HCT116 (cell line): Measurements from ENCODE around the gene MTX2. TPM values are rescaled to one million over a fixed set of nuclear protein-coding genes. Genes with fewer than 3 reads are reported as not detected.

Experiments
- ATAC-seq: fragments of 200-7000 bp; cut with Tn5 transposase; 2 replicates; pipeline ENCODE4 v1.9.1; 2020; ENCODE audit warnings: mild to moderate bottlenecking, moderate library complexity
- BruUV-seq: library from RNA; stranded (reverse); fragments of 400-500 nt; replicated peaks from 2 replicates; lab custom pipeline; 2021; lab: Mats Ljungman, UMichigan
- CTCF ChIA-PET: fragments of 300-600 bp; sonication (Branson Sonifier 250); formaldehyde crosslinking; loops from one replicate; lab custom pipeline; 2021; ENCODE audit warnings: antibody characterized with exemption; lab: Charles Lee
- POLR2A ChIA-PET: fragments of 300-600, 350-600 bp; sonication (Branson Sonifier 250); formaldehyde crosslinking; loops from one replicate; lab custom pipeline; 2021; ENCODE audit warnings: antibody characterized with exemption; lab: Charles Lee
- RAD21 ChIA-PET, 2 experiments: fragments of 300-600 bp; sonication (Branson Sonifier 250); formaldehyde crosslinking; loops; one replicate each; lab custom pipeline; 2023; ENCODE audit warnings: low total read pairs in 2 of 2; ENCODE audit not compliant: uncharacterized antibody in 2 of 2, unreplicated experiment in 2 of 2, low non-redundant PET in 1 of 2; lab: Charles Lee
- DNase-seq: peaks from one replicate; pipeline ENCODE4 v3.0.0-alpha.2; 2010; ENCODE audit warnings: low read depth, low spot score
- H2AFZ ChIP-seq: fragments of 200-600 bp; shearing (Covaris generic), sonication (generic); 2 replicates; pipeline ENCODE4 v1.6.1; 2017; ENCODE audit warnings: low read depth, mixed run types, mixed read lengths, antibody characterized with exemption, low read length; ENCODE audit not compliant: poor library complexity, severe bottlenecking
- H3K27ac ChIP-seq: 2 replicates; pipeline ENCODE4 v1.5.1; 2012; ENCODE audit warnings: low read depth, low read length
- H3K27me3 ChIP-seq: fragments of 200-600 bp; sonication (generic); 2 replicates; pipeline ENCODE4 v1.6.1; 2016; ENCODE audit warnings: mixed run types, low read length, mixed read lengths; ENCODE audit not compliant: insufficient read depth
- H3K36me3 ChIP-seq, 2 experiments: fragments of 200-500 bp in 1 of 2; fragments of 200-600 bp in 1 of 2; sonication (Bioruptor generic) in 1 of 2; sonication (generic) in 1 of 2; 2 replicates each; pipeline versions ENCODE4 v1.5.1 to v1.6.1; 2014 to 2016; ENCODE audit warnings: low read length in 2 of 2, inconsistent platforms in 1 of 2, mixed read lengths in 1 of 2, mixed run types in 1 of 2; ENCODE audit not compliant: insufficient read depth in 2 of 2, control insufficient read depth in 1 of 2
- H3K4me1 ChIP-seq, 2 experiments: fragments of 200-600 bp in 1 of 2; sonication (generic) in 1 of 2; 2 replicates each; pipeline versions ENCODE4 v1.5.1 to v1.6.1; 2012 to 2017; ENCODE audit warnings: low read length in 2 of 2, inconsistent platforms in 1 of 2, mild to moderate bottlenecking in 1 of 2, mixed read lengths in 1 of 2, mixed run types in 1 of 2, moderate library complexity in 1 of 2; ENCODE audit not compliant: insufficient read depth in 2 of 2, control insufficient read depth in 1 of 2
- H3K4me2 ChIP-seq: fragments of 200-600 bp; sonication (generic); 2 replicates; pipeline ENCODE4 v1.6.1; 2017; ENCODE audit warnings: mixed run types, low read length, mixed read lengths
- H3K4me3 ChIP-seq, 2 experiments: fragments of 200-600 bp in 1 of 2; sonication (generic) in 1 of 2; replicated peaks in 1 of 2; 2 replicates each; pipeline ENCODE4 v1.5.1; 2011 to 2016; ENCODE audit warnings: low read length in 2 of 2, control low read depth in 1 of 2, low read depth in 1 of 2, mild to moderate bottlenecking in 1 of 2, mixed read lengths in 1 of 2, mixed run types in 1 of 2
- H3K79me2 ChIP-seq: fragments of 200-600 bp; sonication (generic); 2 replicates; pipeline ENCODE4 v1.6.1; 2017; ENCODE audit warnings: mild to moderate bottlenecking, mixed run types, low read length, moderate library complexity, mixed read lengths; ENCODE audit not compliant: insufficient read depth
- H3K9ac ChIP-seq: fragments of 200-600 bp; sonication (generic); 2 replicates; pipeline ENCODE4 v1.6.1; 2016; ENCODE audit warnings: low read length, mixed read lengths
- H3K9me2 ChIP-seq: fragments of 200-600 bp; sonication (generic), shearing (Covaris generic); 2 replicates; pipeline ENCODE4 v1.6.1; 2017; ENCODE audit warnings: mixed run types, mild to moderate bottlenecking, moderate library complexity; ENCODE audit not compliant: insufficient read depth
- H3K9me3 ChIP-seq, 2 experiments: fragments of 200-500 bp in 1 of 2; fragments of 200-600 bp in 1 of 2; sonication (Bioruptor generic) in 1 of 2; sonication (generic) in 1 of 2; 2 replicates each; pipeline ENCODE4 v1.6.1; 2014 to 2017; ENCODE audit warnings: low read length in 2 of 2, mixed read lengths in 2 of 2, inconsistent platforms in 1 of 2, low read depth in 1 of 2, mild to moderate bottlenecking in 1 of 2, mixed run types in 1 of 2, moderate library complexity in 1 of 2; ENCODE audit not compliant: control insufficient read depth in 1 of 2, insufficient read depth in 1 of 2
- H4K20me1 ChIP-seq: fragments of 200-600 bp; sonication (generic), shearing (Covaris generic); 2 replicates; pipeline ENCODE4 v1.6.1; 2017; ENCODE audit warnings: mixed run types, mild to moderate bottlenecking, moderate library complexity; ENCODE audit not compliant: insufficient read depth
- CBX3 ChIP-seq: IDR thresholded peaks from 2 replicates; pipeline ENCODE4 v1.6.1; 2012; ENCODE audit warnings: low read depth
- CEBPB ChIP-seq: IDR thresholded peaks from 2 replicates; pipeline ENCODE4 v1.6.1; 2012; ENCODE audit warnings: low read depth
- CTCF ChIP-seq, 3 experiments: fragments of 200-600 bp in 1 of 3; sonication (generic) in 1 of 3; IDR thresholded peaks in 2 of 3; conservative IDR thresholded peaks in 1 of 3; 2 replicates each; pipeline ENCODE4 v1.5.1; 2012 to 2017; ENCODE audit warnings: low read depth in 2 of 3, low read length in 2 of 3, antibody characterized with exemption in 1 of 3, borderline replicate concordance in 1 of 3, control low read depth in 1 of 3, mild to moderate bottlenecking in 1 of 3, mixed read lengths in 1 of 3, mixed run types in 1 of 3, moderate library complexity in 1 of 3; ENCODE audit not compliant: insufficient read depth in 1 of 3
- JUND ChIP-seq: IDR thresholded peaks from 2 replicates; pipeline ENCODE4 v1.6.1; 2012
- MAX ChIP-seq: IDR thresholded peaks from 2 replicates; pipeline ENCODE4 v1.6.1; 2012
- POLR2AphosphoS5 ChIP-seq: IDR thresholded peaks from 2 replicates; pipeline ENCODE4 v1.6.1; 2011; ENCODE audit warnings: mild to moderate bottlenecking, low read depth, low read length, moderate library complexity
- RAD21 ChIP-seq: IDR thresholded peaks from 2 replicates; pipeline ENCODE4 v1.6.1; 2012; ENCODE audit warnings: low read depth, mild to moderate bottlenecking
- ZFX ChIP-seq: fragments of 450-650 bp; IDR thresholded peaks from 2 replicates; pipeline ENCODE4 v1.6.1; 2017
- ZNF274 ChIP-seq: fragments of 200-500 bp; sonication (Bioruptor generic); IDR thresholded peaks from 2 replicates; pipeline ENCODE4 v1.6.1; 2014; ENCODE audit warnings: mild to moderate bottlenecking, low read depth, low read length, inconsistent platforms
- intact Hi-C: fragments of 100-400 bp; cut with micrococcal nuclease; formaldehyde crosslinking; loops from 2 replicates; pipeline ENCODE4 v1.10.0; 2022
- total RNA-seq: library from RNA; stranded (reverse); gene quantifications from one replicate; pipeline ENCODE4 v1.2.1, GENCODE V29; 2021; ENCODE audit not compliant: unreplicated experiment
- TF ChIP-seq, protein P1 (sequence below): IDR thresholded peaks from 2 replicates; pipeline ENCODE4 v1.6.1; 2011; ENCODE audit warnings: mild to moderate bottlenecking, low read length, moderate library complexity; ENCODE audit not compliant: insufficient replicate concordance; ENCODE audit errors: extremely low read depth
- TF ChIP-seq, protein P2 (sequence below): IDR thresholded peaks from 2 replicates; pipeline ENCODE4 v1.6.1; 2012

Gene MTX2
- total RNA-seq, 1 experiment from 2014 or later, result 38.9 TPM

DNA sequence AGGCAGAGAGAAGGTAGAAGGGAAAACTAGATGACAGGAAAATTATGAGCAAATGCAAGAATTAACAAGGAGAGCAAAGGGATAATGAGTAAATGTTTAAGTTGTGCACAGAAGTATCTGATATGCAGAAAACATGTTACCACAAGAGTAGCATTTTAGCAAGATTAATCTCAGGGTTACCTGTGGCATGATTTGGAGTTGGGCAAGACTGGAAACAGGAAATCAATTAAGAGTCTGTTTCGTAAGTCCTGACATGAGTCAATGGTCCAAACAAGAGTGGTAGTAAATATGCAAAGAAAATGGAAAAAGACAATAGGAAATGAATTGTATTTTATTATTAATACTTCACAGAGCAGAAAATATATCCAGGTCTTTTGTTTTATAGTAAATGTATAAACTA, 17.3 kb upstream of the MTX2 start:
- Histone ChIP-seq H3K4me3 (no peak overlapping the region), H3K9me3 (no peaks in the 10 kb centered on the region)
- RAD21 ChIA-PET, result no interaction called here
- TF ChIP-seq, protein P1, sequence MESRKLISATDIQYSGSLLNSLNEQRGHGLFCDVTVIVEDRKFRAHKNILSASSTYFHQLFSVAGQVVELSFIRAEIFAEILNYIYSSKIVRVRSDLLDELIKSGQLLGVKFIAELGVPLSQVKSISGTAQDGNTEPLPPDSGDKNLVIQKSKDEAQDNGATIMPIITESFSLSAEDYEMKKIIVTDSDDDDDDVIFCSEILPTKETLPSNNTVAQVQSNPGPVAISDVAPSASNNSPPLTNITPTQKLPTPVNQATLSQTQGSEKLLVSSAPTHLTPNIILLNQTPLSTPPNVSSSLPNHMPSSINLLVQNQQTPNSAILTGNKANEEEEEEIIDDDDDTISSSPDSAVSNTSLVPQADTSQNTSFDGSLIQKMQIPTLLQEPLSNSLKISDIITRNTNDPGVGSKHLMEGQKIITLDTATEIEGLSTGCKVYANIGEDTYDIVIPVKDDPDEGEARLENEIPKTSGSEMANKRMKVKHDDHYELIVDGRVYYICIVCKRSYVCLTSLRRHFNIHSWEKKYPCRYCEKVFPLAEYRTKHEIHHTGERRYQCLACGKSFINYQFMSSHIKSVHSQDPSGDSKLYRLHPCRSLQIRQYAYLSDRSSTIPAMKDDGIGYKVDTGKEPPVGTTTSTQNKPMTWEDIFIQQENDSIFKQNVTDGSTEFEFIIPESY, result no peak
- TF ChIP-seq CEBPB (no peak), POLR2AphosphoS5 (no peak), CBX3 (no peak), JUND (no peak)
- TF ChIP-seq, all 23 proteins: peak for 0
- POLR2A ChIA-PET, result no interaction called here
- Histone ChIP-seq H3K27me3 (no peaks in the 10 kb centered on the region), H3K79me2 (no peaks in the 10 kb centered on the region), H3K9ac (no peak overlapping the region), H3K4me2 (no peak overlapping the region), H2AFZ (no peak overlapping the region), H3K36me3 (no peaks in the 10 kb centered on the region), H4K20me1 (no peaks in the 10 kb centered on the region), H3K27ac (no peak overlapping the region), H3K9me2 (no peaks in the 10 kb centered on the region), H3K4me1 (no peaks in the 10 kb centered on the region)
- BruUV-seq, result no TSS peak
- intact Hi-C loops, result no loop called here
- ATAC-seq (no peak), DNase-seq (no peak)
- CTCF ChIA-PET, result no interaction called here

- intact Hi-C loops, result no loop called here
- BruUV-seq, result no TSS peak
- no peak for TF ChIP-seq CBX3
- no peak for TF ChIP-seq JUND
- no peak for TF ChIP-seq ZNF274
- TF ChIP-seq, protein P2, sequence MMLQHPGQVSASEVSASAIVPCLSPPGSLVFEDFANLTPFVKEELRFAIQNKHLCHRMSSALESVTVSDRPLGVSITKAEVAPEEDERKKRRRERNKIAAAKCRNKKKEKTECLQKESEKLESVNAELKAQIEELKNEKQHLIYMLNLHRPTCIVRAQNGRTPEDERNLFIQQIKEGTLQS, result no peak
- no peak for TF ChIP-seq MAX
- TF ChIP-seq CTCF (IDR thresholded peaks at IDR 0.05 in 2 of 3, conservative IDR thresholded peaks at IDR 0.05 in 1 of 3; ENCODE audit: borderline replicate concordance in 1 of 3, insufficient read depth in 1 of 3, low read depth in 2 of 3, low read length in 2 of 3), result no peak
- no peak for TF ChIP-seq ZFX
- TF ChIP-seq RAD21, result no peak
- ChIA-PET CTCF (no interaction called here), POLR2A (no interaction called here), RAD21 (no interaction called here)
- Histone ChIP-seq H3K4me1 (no peaks in the 10 kb centered on the region), H2AFZ (no peak overlapping the region), H3K9me3 (no peaks in the 10 kb centered on the region), H3K9me2 (no peaks in the 10 kb centered on the region), H3K9ac (no peak overlapping the region), H3K36me3 (no peaks in the 10 kb centered on the region), H3K4me2 (no peak overlapping the region), H3K79me2 (no peaks in the 10 kb centered on the region), H3K4me3 (no peak overlapping the region), H4K20me1 (no peaks in the 10 kb centered on the region), H3K27me3 (no peaks in the 10 kb centered on the region), H3K27ac (no peak overlapping the region)
- DNase-seq, result no peak
- no peak for ATAC-seq
Observed at GRCh38 chr2:176260689-176261088, 8.6 kb upstream of the MTX2 start.
